ENCODE measurements around the gene SESN1.
"Not testable (repeated sequence)": the region's sequence is repeated elsewhere in the genome, so short reads cannot be mapped to it uniquely, and the experiment has no call there.

The SESN1 gene

GRCh38 chr6:108993876-108994275 lies 100.8 kb downstream of the SESN1 start:
- DNase-seq = no peak

- no peak for DNase-seq
These were observed 104.9 kb downstream of the SESN1 start for GRCh38 chr6:108989700-108990099.

- no peak for DNase-seq
These were observed 105.9 kb downstream of the SESN1 start for GRCh38 chr6:108988765-108989164.

DNA sequence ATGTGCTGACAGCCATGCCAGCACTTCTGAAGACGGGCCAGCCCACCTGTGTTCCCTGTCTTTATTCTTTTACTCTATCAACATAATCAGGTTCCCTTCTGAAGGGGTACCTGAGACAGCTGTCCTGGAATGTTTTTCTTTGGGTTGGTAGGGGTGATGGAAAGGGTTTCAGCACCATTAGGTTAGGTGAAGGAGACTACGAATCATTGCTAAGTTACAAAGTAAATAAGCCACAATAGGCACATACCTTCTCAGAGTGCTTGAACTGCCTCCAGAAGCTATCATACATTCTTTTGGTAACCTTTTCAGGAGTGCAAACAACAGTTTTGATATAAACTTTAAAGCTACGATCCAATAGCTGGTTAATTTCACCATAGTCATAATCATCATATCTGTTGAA lies 106.3 kb downstream of the SESN1 start:
- DNase-seq = no peak

DNA sequence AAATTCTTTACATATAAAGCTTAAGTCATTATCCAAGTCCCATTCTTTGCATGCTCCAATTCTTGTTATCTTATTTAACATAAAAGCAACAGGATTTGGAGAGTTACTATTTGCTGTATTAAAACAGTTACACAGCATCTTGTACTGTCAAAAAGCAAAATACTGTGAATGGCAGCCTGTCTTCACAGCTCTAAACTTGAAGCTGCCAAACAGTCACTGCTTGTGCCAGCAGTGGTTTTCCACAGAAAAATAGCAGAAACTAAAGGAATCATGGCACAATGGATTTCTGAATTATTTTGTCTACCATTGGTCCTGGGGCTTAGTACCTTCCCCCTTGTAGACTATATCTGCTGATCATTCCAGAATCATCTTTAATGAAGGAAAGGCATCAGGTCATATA lies 107.5 kb downstream of the SESN1 start:
- no peak for DNase-seq

- no peak for DNase-seq
These were observed 109.3 kb downstream of the SESN1 start for GRCh38 chr6:108985301-108985700.

- no peak for DNase-seq
These were observed 111.5 kb downstream of the SESN1 start for GRCh38 chr6:108983151-108983550.

GRCh38 chr6:108982154-108983113 lies 112.2 kb downstream of the SESN1 start:
- no peak for DNase-seq

- DNase-seq = not testable (repeated sequence)
These were observed 116.0 kb downstream of the SESN1 start for GRCh38 chr6:108978638-108979037.

DNA sequence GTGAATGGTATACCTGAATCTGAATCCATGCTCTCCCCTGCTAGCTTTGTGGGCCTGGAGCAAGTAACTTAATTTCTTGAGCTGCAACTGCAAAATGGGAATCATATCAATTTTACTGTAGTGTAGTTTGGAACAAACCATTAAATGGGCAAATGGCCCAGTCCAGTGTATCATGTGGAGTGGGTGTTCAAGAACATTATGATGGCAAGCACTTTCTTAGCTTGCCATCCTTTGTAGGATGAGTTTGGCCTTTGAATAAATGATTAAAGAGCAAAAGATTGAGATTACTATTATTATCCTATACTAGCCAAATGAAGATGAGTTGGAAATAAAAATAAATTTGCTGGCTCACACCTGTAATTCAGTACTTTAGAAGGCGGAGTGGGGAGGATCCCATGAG lies 120.4 kb downstream of the SESN1 start:
- no peak for DNase-seq

DNA sequence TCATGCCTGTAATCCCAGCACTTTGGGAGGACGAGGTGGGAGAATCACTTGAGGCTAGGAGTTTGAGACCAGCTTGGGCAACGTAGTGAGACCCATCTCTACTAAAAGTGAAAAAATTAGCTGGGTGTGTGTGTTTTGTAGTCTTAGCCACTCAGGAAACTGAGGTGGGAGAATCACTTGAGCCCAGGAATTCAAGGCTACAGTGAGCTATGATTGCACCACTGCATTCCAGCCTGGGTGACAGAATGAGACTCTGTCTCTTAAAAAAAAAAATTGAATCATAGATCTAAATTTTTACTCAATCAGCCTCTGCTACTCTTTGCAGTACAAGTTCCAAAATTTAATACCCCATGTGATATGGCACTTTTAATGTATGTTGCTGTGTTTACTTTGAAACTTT lies 124.9 kb downstream of the SESN1 start:
- DNase-seq = no peak

DNA sequence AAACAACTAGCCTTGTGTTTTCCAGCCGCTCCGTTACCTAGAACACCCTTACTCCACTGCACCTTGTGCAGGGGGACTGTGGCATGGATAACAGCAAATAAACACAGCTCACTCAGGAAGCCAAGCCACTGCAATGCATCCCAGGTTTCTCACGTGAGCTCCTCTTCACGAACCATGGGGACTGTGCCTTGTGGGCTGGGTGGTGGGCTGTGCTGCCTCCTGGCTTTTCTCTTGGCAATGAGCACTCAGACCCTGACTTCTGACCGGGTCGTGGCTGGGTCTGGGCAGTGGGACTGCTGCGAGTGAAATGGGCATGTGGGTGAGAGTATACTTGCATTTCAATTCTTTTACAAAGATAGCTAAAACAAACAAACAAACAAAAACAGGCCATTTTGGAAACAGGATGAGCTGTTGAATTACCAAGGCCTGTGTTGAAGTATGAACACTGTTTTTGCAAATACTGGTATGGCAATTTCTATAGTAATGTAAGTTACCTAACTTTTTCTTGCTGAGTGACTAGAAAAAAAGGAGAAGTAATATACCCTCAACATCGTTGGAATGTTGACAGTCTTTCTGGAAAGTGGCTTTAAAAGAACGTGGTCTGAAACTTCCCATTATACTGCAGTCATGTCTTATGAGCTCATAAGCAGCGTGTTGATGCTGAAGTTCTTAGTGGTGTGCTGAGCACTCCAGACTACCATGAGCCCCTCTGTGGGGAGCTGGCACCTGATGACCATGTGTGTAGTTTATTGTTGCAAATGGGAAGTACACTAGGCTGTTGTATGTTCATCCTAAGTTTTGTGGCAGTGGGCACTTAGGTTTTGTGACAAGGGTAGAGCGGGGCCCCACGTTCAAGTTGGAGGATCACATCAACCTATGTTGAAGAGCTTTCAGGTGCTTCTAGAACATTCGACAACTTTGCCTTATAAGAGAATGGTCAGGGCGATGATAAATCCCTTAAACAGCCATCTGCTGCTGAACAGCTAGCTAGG lies 126.0 kb downstream of the SESN1 start:
- peak; percentile 69 for DNase-seq

DNA sequence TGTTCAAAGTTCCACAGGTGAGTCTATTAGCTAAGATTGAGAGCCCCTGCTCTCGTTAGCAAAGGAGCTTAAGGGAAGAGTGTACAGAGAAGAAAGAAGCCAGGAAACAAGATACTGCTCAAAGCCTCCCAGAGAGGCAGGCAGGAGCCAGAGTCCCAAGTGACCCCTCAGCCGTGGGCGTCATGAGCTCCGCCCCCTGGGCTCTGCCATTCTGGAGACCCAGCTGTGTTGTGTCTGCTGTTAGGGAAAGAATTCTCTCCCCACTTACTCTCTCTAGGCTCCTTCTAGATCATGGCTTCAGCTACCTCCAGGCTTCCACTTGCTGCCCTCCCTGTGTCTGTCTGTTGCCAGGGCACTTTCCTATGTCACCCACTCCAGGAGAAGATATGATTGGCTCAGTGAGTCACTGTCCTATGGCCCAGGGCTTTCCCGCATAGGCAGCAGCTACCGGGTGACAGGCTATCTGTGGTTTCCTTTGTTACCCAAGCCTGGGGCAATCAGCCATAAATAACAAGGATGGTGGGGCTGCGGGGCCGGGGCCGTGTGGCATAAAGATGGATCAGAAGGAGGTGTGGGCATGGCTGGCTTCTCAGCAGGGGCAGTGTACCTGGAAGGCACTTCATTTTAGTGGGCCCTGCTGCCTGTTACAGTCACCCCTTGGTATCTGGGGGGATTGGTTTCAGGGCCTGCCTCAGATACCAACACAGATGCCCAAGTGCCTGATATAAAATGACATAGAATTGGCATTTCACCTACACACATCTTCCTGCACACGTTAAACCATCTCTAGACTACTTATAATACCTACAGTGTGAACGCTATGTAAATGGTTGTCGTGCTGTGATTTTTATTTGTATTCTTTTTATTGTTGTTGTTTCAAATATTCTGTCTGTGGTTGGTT lies 127.5 kb downstream of the SESN1 start:
- peak; percentile 93 for DNase-seq

DNA sequence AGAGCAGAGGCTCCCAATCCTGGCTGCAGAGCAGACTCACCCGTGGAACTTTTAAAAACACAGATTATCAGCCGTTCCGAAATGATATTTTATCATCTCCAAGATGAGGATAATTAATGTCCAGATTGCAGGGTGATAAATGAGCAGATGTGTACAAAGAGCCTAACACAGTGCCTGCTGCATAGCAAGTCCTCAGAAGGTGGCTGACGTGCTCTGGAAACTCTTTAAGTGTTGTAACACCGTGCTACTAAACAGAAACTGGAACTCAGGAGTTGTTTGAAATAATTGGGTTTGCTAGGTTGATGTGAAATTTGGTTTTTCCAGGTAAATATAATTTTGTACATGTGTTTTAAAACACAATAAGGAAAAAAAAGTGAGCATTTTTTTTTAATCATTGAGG lies 128.4 kb downstream of the SESN1 start:
- DNase-seq = no peak

- no peak for DNase-seq
These were observed 132.7 kb downstream of the SESN1 start for GRCh38 chr6:108961985-108962384.

DNA sequence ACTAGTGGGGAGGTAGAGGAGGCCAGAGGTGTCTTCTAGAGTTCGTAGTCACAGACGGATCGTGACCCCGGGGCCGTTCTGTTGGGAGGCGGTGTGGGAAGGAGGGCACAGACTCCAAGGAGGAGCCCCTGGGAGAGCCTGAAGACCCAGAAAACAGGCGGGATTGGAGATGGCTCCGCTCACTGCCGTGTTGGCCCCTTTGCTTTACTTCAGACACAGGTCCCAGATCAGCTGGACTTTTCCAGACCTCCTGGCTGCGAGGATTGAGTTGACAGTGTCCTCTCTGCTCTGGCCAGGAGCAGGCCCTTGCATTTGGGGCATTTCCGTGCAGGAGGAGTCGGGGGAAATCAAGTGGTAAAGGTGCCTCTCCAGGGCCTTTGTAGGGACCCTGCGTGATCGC lies 133.6 kb downstream of the SESN1 start:
- no peak for DNase-seq

- no peak for DNase-seq
These were observed 134.0 kb downstream of the SESN1 start for GRCh38 chr6:108960601-108961000.

DNA sequence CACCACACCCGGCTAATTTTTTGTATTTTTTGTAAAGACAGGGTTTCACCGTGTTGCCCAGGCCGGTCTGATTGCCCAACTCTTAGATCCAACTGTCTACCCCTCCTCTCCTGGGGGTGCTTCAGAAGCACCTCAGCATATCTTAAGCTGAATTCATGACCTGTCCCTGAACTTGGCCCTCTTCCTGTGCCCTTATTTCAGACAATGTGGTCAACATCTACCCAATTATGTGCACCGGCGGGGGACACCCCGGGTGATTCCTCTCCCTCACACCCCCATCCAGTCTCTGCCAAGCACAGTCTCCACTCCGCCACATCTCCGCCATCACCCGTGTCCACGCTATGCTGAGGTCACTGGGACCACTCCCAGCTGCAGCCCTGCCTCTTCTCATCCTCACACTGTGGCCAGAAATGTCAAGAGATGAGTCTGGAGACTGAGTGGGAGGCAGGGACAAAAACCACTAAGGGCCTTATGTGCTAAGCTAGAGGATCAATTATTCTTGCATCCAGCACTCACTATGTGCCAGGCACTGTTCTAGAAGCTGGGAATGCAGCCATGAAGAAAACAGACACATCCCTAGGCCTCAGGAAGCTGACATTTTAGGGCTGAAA lies 134.6 kb downstream of the SESN1 start:
- no peak for DNase-seq

DNA sequence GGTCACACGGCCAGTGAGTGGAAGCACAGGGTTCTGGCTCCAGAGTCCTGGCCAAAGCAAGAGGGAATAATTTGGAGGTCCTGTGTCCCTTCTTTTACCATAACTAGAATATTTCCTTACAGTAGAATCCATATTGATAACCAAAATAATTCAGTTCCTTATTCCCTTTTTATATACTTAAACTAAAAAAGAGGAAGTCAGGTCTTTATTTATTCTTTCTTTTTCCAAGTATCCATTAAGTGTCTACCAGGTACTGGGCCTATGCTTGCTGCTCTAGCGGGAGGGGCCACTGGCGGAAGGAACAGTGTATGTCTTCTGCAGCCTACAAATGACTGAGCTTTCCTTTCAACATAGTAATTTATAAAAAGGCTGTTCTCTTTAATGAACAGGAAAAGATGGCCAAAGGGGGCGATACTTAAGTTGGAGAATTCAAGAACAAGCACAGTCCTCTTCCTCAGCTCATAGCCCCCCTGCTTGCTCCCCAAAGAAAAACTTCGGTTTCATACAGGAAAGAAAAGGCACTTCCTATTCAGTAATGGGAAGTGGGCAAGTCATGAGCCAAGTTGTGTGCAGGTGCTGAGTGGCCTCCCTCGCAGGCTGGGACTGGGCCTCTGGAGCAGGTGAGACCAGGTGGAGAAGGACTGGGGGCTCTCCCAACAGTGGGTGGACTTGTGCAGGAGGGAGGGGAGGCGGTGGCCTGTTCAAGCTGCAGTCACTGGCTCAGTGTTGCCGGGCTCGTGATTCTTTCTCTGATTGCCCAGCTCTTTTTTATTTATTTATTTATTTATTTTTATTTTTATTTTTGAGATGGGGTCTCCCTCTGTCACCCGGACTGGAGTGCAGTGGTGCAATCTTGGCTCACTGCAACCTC lies 135.5 kb downstream of the SESN1 start:
- no peak for DNase-seq

- no peak for DNase-seq
These were observed 137.4 kb downstream of the SESN1 start for GRCh38 chr6:108957221-108957620.

Data from islet precursor cell (in vitro differentiated cells).